Measurements from ENCODE around the gene KCNN3.

Gene KCNN3

GRCh38 chr1:154707901-154708463 lies 162.1 kb downstream of the KCNN3 start:
- no peak for DNase-seq (ENCODE audit: low read depth)
- TF ChIP-seq MYC (IDR thresholded peaks at IDR 0.05; ENCODE audit: low read depth, low read length) (no peak), MAX (IDR thresholded peaks at IDR 0.05; ENCODE audit: low read depth, low read length) (no peak), POLR2A (IDR thresholded peaks at IDR 0.05; ENCODE audit: extremely low read depth, insufficient read length) (no peak)
- H3K4me3 ChIP-seq (ENCODE audit: low read depth, low read length) = no peak overlapping the region

GRCh38 chr1:154706851-154707250 lies 163.2 kb downstream of the KCNN3 start:
- TF ChIP-seq CTCF (IDR thresholded peaks at IDR 0.05; ENCODE audit: low read depth, low read length) (no peak), MAX (IDR thresholded peaks at IDR 0.05; ENCODE audit: low read depth, low read length) (no peak), POLR2A (IDR thresholded peaks at IDR 0.05; ENCODE audit: extremely low read depth, insufficient read length) (no peak), MYC (IDR thresholded peaks at IDR 0.05; ENCODE audit: low read depth, low read length) (no peak)
- no peak for DNase-seq (ENCODE audit: low read depth)
- H3K4me3 ChIP-seq (ENCODE audit: low read depth, low read length) = no peak overlapping the region

GRCh38 chr1:154705544-154705943 lies 164.5 kb downstream of the KCNN3 start:
- DNase-seq (ENCODE audit: low read depth) = no peak
- no peak overlapping the region for H3K4me3 ChIP-seq (ENCODE audit: low read depth, low read length)
- TF ChIP-seq CTCF (IDR thresholded peaks at IDR 0.05; ENCODE audit: low read depth, low read length) = no peak
- no peak for TF ChIP-seq MAX (IDR thresholded peaks at IDR 0.05; ENCODE audit: low read depth, low read length)
- no peak for TF ChIP-seq MYC (IDR thresholded peaks at IDR 0.05; ENCODE audit: low read depth, low read length)
- TF ChIP-seq POLR2A (IDR thresholded peaks at IDR 0.05; ENCODE audit: extremely low read depth, insufficient read length) = no peak

GRCh38 chr1:154703170-154703569 lies 166.9 kb downstream of the KCNN3 start:
- TF ChIP-seq MYC (IDR thresholded peaks at IDR 0.05; ENCODE audit: low read depth, low read length) = no peak
- TF ChIP-seq POLR2A (IDR thresholded peaks at IDR 0.05; ENCODE audit: extremely low read depth, insufficient read length) = no peak
- no peak for TF ChIP-seq CTCF (IDR thresholded peaks at IDR 0.05; ENCODE audit: low read depth, low read length)
- TF ChIP-seq MAX (IDR thresholded peaks at IDR 0.05; ENCODE audit: low read depth, low read length) = no peak
- H3K4me3 ChIP-seq (ENCODE audit: low read depth, low read length) = no peak overlapping the region
- DNase-seq (ENCODE audit: low read depth) = peak; percentile 16

DNA sequence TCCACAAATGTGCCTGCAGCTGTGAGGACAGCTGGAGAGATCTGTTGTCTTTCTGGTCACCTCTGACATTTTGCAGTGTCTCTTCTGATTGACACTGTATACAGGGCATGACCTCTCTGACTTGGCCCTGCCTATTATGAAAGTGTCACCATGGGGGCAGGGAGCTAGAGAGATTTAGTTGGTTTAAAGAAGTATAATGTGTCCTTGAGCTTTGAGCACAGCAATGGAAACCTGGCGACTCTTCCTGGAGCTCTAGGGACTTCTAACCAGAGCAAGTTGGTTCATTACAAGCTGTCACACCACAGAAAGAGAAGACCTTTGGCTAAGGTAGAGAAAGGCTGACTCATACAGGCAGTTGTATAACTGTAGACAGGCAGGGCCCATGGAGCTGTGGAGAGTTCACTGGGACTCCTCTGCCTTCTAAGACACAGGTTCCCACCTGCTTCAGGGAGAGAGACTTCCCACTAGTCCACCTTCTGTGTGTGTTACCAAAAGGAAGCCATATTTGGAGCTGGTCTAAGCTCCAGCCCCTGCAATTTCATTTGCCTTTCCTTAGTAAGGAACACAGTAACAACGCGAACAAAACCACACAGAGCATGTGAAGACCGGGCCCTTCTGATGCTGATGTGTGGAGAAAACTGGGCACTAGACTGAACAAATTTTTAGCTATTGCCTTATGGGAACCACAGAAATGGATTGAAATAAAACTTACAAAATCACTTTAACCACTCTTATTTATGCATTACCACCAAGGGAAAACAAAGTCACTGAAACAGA lies 171.6 kb downstream of the KCNN3 start:
- H3K4me3 ChIP-seq (ENCODE audit: low read depth, low read length) = no peak overlapping the region
- no peak for DNase-seq (ENCODE audit: low read depth)

More for the DNA sequence above, 171.6 kb downstream of the KCNN3 start:
- no peak for TF ChIP-seq MYC (IDR thresholded peaks at IDR 0.05; ENCODE audit: low read depth, low read length)
- TF ChIP-seq POLR2A (IDR thresholded peaks at IDR 0.05; ENCODE audit: extremely low read depth, insufficient read length) = no peak
- TF ChIP-seq CTCF (IDR thresholded peaks at IDR 0.05; ENCODE audit: low read depth, low read length) = no peak
- no peak for TF ChIP-seq MAX (IDR thresholded peaks at IDR 0.05; ENCODE audit: low read depth, low read length)
